ENCODE results near the gene MYO5B.

DNA sequence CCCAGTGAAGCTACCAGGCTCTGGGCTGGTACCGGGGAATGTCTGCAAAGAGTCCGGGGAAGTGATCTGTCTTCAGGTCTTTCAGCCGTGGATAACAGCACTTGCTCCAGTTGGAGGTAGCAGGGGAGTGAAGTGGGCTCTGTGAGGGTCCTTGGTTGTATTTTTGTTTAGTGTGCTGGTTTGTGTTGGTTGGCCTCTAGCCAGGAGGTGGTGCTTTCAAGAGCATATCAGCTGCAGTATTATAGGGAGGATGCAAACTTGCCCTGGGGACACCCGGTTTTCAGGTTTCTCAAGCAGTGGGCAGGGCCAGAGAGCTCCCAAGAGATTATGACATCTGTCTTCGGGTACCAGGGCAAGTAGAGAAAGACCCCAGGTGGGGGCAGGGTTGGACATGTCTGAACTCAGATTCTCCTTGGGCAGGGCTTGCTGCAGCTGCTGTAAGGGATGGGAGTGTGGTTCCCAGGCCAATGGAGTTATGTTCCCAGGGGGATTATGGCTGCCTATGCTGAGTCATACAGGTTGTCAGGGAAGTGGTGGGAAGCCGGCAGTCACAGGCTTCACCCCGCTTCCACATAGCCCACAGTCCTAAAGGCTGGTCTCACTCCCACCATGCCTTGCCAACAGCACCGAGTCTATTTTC, 416.0 kb downstream of the MYO5B start:
- no peak for TF ChIP-seq POLR2A (IDR thresholded peaks at IDR 0.05)
- TF ChIP-seq, protein P1, sequence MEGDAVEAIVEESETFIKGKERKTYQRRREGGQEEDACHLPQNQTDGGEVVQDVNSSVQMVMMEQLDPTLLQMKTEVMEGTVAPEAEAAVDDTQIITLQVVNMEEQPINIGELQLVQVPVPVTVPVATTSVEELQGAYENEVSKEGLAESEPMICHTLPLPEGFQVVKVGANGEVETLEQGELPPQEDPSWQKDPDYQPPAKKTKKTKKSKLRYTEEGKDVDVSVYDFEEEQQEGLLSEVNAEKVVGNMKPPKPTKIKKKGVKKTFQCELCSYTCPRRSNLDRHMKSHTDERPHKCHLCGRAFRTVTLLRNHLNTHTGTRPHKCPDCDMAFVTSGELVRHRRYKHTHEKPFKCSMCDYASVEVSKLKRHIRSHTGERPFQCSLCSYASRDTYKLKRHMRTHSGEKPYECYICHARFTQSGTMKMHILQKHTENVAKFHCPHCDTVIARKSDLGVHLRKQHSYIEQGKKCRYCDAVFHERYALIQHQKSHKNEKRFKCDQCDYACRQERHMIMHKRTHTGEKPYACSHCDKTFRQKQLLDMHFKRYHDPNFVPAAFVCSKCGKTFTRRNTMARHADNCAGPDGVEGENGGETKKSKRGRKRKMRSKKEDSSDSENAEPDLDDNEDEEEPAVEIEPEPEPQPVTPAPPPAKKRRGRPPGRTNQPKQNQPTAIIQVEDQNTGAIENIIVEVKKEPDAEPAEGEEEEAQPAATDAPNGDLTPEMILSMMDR (IDR thresholded peaks at IDR 0.05) = no peak

Measured in thyroid gland (tissue), 4 donors.